ENCODE data around the gene KLK6. TPM values are rescaled to one million over a fixed set of nuclear protein-coding genes. Genes with fewer than 3 reads are reported as not detected.

Gene KLK6
- total RNA-seq, 1 experiment from 2014 or later: 75.0 TPM

GRCh38 chr19:51005248-51005647 lies 35.9 kb upstream of the KLK6 start:
- Histone ChIP-seq H3K36me3 (ENCODE audit: low read depth, low read length) (no peaks in the 10 kb centered on the region), H3K4me3 (ENCODE audit: low read length) (no peak overlapping the region), H3K9me2 (replicated peaks; ENCODE audit: low read length) (no peaks in the 10 kb centered on the region), H4K20me1 (ENCODE audit: low read length) (no peaks in the 10 kb centered on the region), H3K9me3 (ENCODE audit: low read length) (no peaks in the 10 kb centered on the region), H3K4me2 (ENCODE audit: low read length) (no peak overlapping the region), H3K9ac (ENCODE audit: low read length) (no peak overlapping the region), H3K4me1 (ENCODE audit: insufficient read depth, low read length) (peaks cover 16% of the 10 kb centered on the region), H3K27me3 (ENCODE audit: low read length) (no peaks in the 10 kb centered on the region), H3K27ac (ENCODE audit: low read length) (no peak overlapping the region), H3K79me2 (ENCODE audit: low read length) (no peaks in the 10 kb centered on the region), H2AFZ (ENCODE audit: low read length) (no peak overlapping the region), H3F3A (ENCODE audit: low read length, unreplicated experiment) (no peaks in the 10 kb centered on the region)
- ATAC-seq (no peak), DNase-seq (no peak)
- CTCF ChIA-PET: no interaction called here
- POLR2A ChIA-PET (ENCODE audit: unreplicated experiment): no interaction called here
- BruUV-seq (replicated peaks): no TSS peak
- intact Hi-C loops (cut with micrococcal nuclease): no loop called here
- TF ChIP-seq CTCF (conservative IDR thresholded peaks at IDR 0.05; ENCODE audit: low read depth, low read length): no peak
- TF ChIP-seq EZH2phosphoT487 (IDR thresholded peaks at IDR 0.05; ENCODE audit: borderline replicate concordance, low read length): no peak
- no peak for TF ChIP-seq EZH2 (IDR thresholded peaks at IDR 0.05; ENCODE audit: low read length, unreplicated experiment)

- DNase-seq (no peak), ATAC-seq (no peak)
- H3K4me3 ChIP-seq (ENCODE audit: low read length): no peak overlapping the region
- TF ChIP-seq CTCF (conservative IDR thresholded peaks at IDR 0.05; ENCODE audit: low read depth, low read length): no peak
- no peak for TF ChIP-seq EZH2 (IDR thresholded peaks at IDR 0.05; ENCODE audit: low read length, unreplicated experiment)
- no peak for TF ChIP-seq EZH2phosphoT487 (IDR thresholded peaks at IDR 0.05; ENCODE audit: borderline replicate concordance, low read length)
- no peaks in the 10 kb centered on the region for H3K79me2 ChIP-seq (ENCODE audit: low read length)
- BruUV-seq (replicated peaks): no TSS peak
- ChIA-PET POLR2A (ENCODE audit: unreplicated experiment) (no interaction called here), CTCF (no interaction called here)
- no peak overlapping the region for H3K9ac ChIP-seq (ENCODE audit: low read length)
- H3K9me3 ChIP-seq (ENCODE audit: low read length): no peaks in the 10 kb centered on the region
- H3K4me2 ChIP-seq (ENCODE audit: low read length): no peak overlapping the region
- no peaks in the 10 kb centered on the region for H4K20me1 ChIP-seq (ENCODE audit: low read length)
- H2AFZ ChIP-seq (ENCODE audit: low read length): no peak overlapping the region
- H3K36me3 ChIP-seq (ENCODE audit: low read depth, low read length): no peaks in the 10 kb centered on the region
- peaks cover 11% of the 10 kb centered on the region for H3K4me1 ChIP-seq (ENCODE audit: insufficient read depth, low read length)
- no peak overlapping the region for H3K27ac ChIP-seq (ENCODE audit: low read length)
- no peaks in the 10 kb centered on the region for H3F3A ChIP-seq (ENCODE audit: low read length, unreplicated experiment)
- intact Hi-C loops (cut with micrococcal nuclease): no loop called here
- H3K27me3 ChIP-seq (ENCODE audit: low read length): no peaks in the 10 kb centered on the region
- no peaks in the 10 kb centered on the region for H3K9me2 ChIP-seq (replicated peaks; ENCODE audit: low read length)
Observed at GRCh38 chr19:51003316-51003715, 33.9 kb upstream of the KLK6 start.

- H4K20me1 ChIP-seq (ENCODE audit: low read length): no peaks in the 10 kb centered on the region
- H3K4me3 ChIP-seq (ENCODE audit: low read length): peak overlapping the region; percentile 14; the same call in 1 of the 2 replicates
- no peaks in the 10 kb centered on the region for H3K36me3 ChIP-seq (ENCODE audit: low read depth, low read length)
- H3K27ac ChIP-seq (ENCODE audit: low read length): no peak overlapping the region
- ATAC-seq (peak; percentile 13; the same call in 1 of the 2 replicates), DNase-seq (peak; percentile 70)
- peak overlapping the region; percentile 40; the same call in 1 of the 2 replicates for H2AFZ ChIP-seq (ENCODE audit: low read length)
- no TSS peak for BruUV-seq (replicated peaks)
- ChIA-PET POLR2A (ENCODE audit: unreplicated experiment) (no interaction called here), CTCF (interaction anchor here (0.6 kb wide), 1 partner anchor 278 kb away, joined by 4 read pairs; no protein-coding TSS in a partner anchor)
- H3K9me3 ChIP-seq (ENCODE audit: low read length): no peaks in the 10 kb centered on the region
- H3K79me2 ChIP-seq (ENCODE audit: low read length): no peaks in the 10 kb centered on the region
- intact Hi-C loops (cut with micrococcal nuclease): no loop called here
- H3K9ac ChIP-seq (ENCODE audit: low read length): no peak overlapping the region
- peaks cover under 1% of the 10 kb centered on the region; the same call in 1 of the 2 replicates for H3K27me3 ChIP-seq (ENCODE audit: low read length)
- no peaks in the 10 kb centered on the region for H3F3A ChIP-seq (ENCODE audit: low read length, unreplicated experiment)
- no peaks in the 10 kb centered on the region for H3K9me2 ChIP-seq (replicated peaks; ENCODE audit: low read length)
- peak overlapping the region; percentile 44 for H3K4me2 ChIP-seq (ENCODE audit: low read length)
- H3K4me1 ChIP-seq (ENCODE audit: insufficient read depth, low read length): peaks cover 11% of the 10 kb centered on the region
- TF ChIP-seq EZH2 (IDR thresholded peaks at IDR 0.05; ENCODE audit: low read length, unreplicated experiment) (no peak), EZH2phosphoT487 (IDR thresholded peaks at IDR 0.05; ENCODE audit: borderline replicate concordance, low read length) (no peak), CTCF (conservative IDR thresholded peaks at IDR 0.05; ENCODE audit: low read depth, low read length) (no peak)
Observed at GRCh38 chr19:51002542-51003311, 33.3 kb upstream of the KLK6 start.

Measured in PC-3 (cell line).